ENCODE measurements around the gene PLEKHM3. TPM values are rescaled to one million over a fixed set of nuclear protein-coding genes. Genes with fewer than 3 reads are reported as not detected.

PLEKHM3 gene
- total and polyA plus RNA-seq, 2 of the 13 experiments (the other 11 are each of a cell fraction or from before 2014, with no cell fraction given): 4.5 to 4.7 TPM

- TF ChIP-seq, protein P1, sequence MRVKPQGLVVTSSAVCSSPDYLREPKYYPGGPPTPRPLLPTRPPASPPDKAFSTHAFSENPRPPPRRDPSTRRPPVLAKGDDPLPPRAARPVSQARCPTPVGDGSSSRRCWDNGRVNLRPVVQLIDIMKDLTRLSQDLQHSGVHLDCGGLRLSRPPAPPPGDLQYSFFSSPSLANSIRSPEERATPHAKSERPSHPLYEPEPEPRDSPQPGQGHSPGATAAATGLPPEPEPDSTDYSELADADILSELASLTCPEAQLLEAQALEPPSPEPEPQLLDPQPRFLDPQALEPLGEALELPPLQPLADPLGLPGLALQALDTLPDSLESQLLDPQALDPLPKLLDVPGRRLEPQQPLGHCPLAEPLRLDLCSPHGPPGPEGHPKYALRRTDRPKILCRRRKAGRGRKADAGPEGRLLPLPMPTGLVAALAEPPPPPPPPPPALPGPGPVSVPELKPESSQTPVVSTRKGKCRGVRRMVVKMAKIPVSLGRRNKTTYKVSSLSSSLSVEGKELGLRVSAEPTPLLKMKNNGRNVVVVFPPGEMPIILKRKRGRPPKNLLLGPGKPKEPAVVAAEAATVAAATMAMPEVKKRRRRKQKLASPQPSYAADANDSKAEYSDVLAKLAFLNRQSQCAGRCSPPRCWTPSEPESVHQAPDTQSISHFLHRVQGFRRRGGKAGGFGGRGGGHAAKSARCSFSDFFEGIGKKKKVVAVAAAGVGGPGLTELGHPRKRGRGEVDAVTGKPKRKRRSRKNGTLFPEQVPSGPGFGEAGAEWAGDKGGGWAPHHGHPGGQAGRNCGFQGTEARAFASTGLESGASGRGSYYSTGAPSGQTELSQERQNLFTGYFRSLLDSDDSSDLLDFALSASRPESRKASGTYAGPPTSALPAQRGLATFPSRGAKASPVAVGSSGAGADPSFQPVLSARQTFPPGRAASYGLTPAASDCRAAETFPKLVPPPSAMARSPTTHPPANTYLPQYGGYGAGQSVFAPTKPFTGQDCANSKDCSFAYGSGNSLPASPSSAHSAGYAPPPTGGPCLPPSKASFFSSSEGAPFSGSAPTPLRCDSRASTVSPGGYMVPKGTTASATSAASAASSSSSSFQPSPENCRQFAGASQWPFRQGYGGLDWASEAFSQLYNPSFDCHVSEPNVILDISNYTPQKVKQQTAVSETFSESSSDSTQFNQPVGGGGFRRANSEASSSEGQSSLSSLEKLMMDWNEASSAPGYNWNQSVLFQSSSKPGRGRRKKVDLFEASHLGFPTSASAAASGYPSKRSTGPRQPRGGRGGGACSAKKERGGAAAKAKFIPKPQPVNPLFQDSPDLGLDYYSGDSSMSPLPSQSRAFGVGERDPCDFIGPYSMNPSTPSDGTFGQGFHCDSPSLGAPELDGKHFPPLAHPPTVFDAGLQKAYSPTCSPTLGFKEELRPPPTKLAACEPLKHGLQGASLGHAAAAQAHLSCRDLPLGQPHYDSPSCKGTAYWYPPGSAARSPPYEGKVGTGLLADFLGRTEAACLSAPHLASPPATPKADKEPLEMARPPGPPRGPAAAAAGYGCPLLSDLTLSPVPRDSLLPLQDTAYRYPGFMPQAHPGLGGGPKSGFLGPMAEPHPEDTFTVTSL (CRISPR knock-in tag; IDR thresholded peaks at IDR 0.05; ENCODE audit: borderline replicate concordance): peak; percentile 93
- TF ChIP-seq ZNF672 (CRISPR knock-in tag; IDR thresholded peaks at IDR 0.05): no peak
- no peak for TF ChIP-seq ZKSCAN5 (CRISPR knock-in tag; IDR thresholded peaks at IDR 0.05)
- no peak for TF ChIP-seq NKX3-1 (CRISPR knock-in tag; IDR thresholded peaks at IDR 0.05)
- peak; percentile 40; the same call in 1 of the 2 replicates for TF ChIP-seq KAT8 (CRISPR knock-in tag; IDR thresholded peaks at IDR 0.05)
- 0 out of 2 replicates have a peak, but pooled peaks have one; percentile 13 for TF ChIP-seq ZNF792 (CRISPR knock-in tag; IDR thresholded peaks at IDR 0.05)
- TF ChIP-seq CBX1 (IDR thresholded peaks at IDR 0.05; ENCODE audit: low read depth): no peak
- TF ChIP-seq MLLT10 (CRISPR knock-in tag; IDR thresholded peaks at IDR 0.05): no peak
- TF ChIP-seq UBTF (CRISPR knock-in tag; IDR thresholded peaks at IDR 0.05): no peak
Measured at GRCh38 chr2:207897541-207898353, 127.6 kb downstream of the PLEKHM3 start (continued).

All from HepG2 (cell line).